ENCODE results near the gene PGAP6.
"Not testable (repeated sequence)": the region's sequence is repeated elsewhere in the genome, so short reads cannot be mapped to it uniquely, and the experiment has no call there.

GRCh38 chr16:331181-331814 is 50.5 kb downstream of the PGAP6 start:
- not testable (repeated sequence) for TF ChIP-seq EZH2 (IDR thresholded peaks at IDR 0.05; ENCODE audit: borderline replicate concordance); CTCF (IDR thresholded peaks at IDR 0.05; ENCODE audit: poor library complexity)

Data from hepatocyte (in vitro differentiated cells).